Endodermal cell (in vitro differentiated cells): Measurements from ENCODE around the gene APBA2. TPM values are rescaled to one million over a fixed set of nuclear protein-coding genes. Genes with fewer than 3 reads are reported as not detected.

Experiments used
- DNase-seq: peaks from one replicate; pipeline ENCODE4 v3.0.0-alpha.2; 2017
- H3K27ac ChIP-seq: 2 replicates; pipeline ENCODE4 v1.5.1; 2013; ENCODE audit warnings: mild to moderate bottlenecking, low read depth, low read length, moderate library complexity
- H3K27me3 ChIP-seq: 2 replicates; pipeline ENCODE4 v1.6.1; 2013; ENCODE audit warnings: mild to moderate bottlenecking, low read length, moderate library complexity; ENCODE audit not compliant: insufficient read depth, control insufficient read depth, poor library complexity, severe bottlenecking
- H3K36me3 ChIP-seq: 2 replicates; pipeline ENCODE4 v1.7.0; 2013; ENCODE audit warnings: mild to moderate bottlenecking, low read length, moderate library complexity; ENCODE audit not compliant: control insufficient read depth, insufficient read depth
- H3K4me1 ChIP-seq: one replicate; pipeline ENCODE4 v1.7.0; 2013; ENCODE audit warnings: low read length; ENCODE audit not compliant: control insufficient read depth, insufficient read depth
- H3K4me3 ChIP-seq: 2 replicates; pipeline ENCODE4 v1.5.1; 2013; ENCODE audit warnings: mild to moderate bottlenecking, low read length, moderate library complexity
- H3K9ac ChIP-seq: 2 replicates; pipeline ENCODE4 v1.6.1; 2013; ENCODE audit warnings: mild to moderate bottlenecking, low read length, moderate library complexity; ENCODE audit not compliant: poor library complexity, severe bottlenecking; ENCODE audit errors: extremely low read depth
- H3K9me3 ChIP-seq: 2 replicates; pipeline ENCODE4 v1.6.1; 2013; ENCODE audit warnings: mild to moderate bottlenecking, low read length, moderate library complexity; ENCODE audit not compliant: control insufficient read depth
- H3K27ac Mint-ChIP-seq: 2 replicates; pipeline ENCODE4 v1.8.0; 2020; ENCODE audit warnings: mixed read lengths
- H3K27me3 Mint-ChIP-seq: 2 replicates; pipeline ENCODE4 v1.8.0; 2021; ENCODE audit warnings: mild to moderate bottlenecking, mixed read lengths; ENCODE audit not compliant: insufficient read depth
- H3K36me3 Mint-ChIP-seq: 2 replicates; pipeline ENCODE4 v1.8.0; 2020; ENCODE audit warnings: low read depth, mixed read lengths
- H3K4me1 Mint-ChIP-seq: 2 replicates; pipeline ENCODE4 v1.8.0; 2020; ENCODE audit warnings: mixed read lengths
- H3K4me3 Mint-ChIP-seq: 2 replicates; pipeline ENCODE4 v1.8.0; 2020; ENCODE audit warnings: mild to moderate bottlenecking, moderate library complexity, mixed read lengths
- H3K9me3 Mint-ChIP-seq: 2 replicates; pipeline ENCODE4 v1.8.0; 2020; ENCODE audit warnings: mild to moderate bottlenecking, mixed read lengths
- WGBS, 2 experiments: methylation state at CpG; one replicate each; pipeline versions ENCODE4 v1.1.5 to v1.1.7; 2013; ENCODE audit warnings: missing lambda C conversion rate in 2 of 2, mixed read lengths in 1 of 2; ENCODE audit not compliant: insufficient coverage in 1 of 2, insufficient read length in 1 of 2; 5-methylcytosine and 5-hydroxymethylcytosine counted together
- total RNA-seq, 2 donors: library from RNA; stranded (reverse); fragmentation: NEBNext Ultra II Directional in 1 of 2; extraction: Animal tissue kit (Norgen Biotek cat#: 25700) in 1 of 2; gene quantifications; 2 replicates in 1 of 2; 3 replicates in 1 of 2; pipeline ENCODE4 v1.2.1, GENCODE V29; 2021
- TF ChIP-seq, protein P1 (sequence below): fragments of 200-600 bp; sonication (generic); conservative IDR thresholded peaks from 2 replicates; pipeline ENCODE4 v1.5.0; 2021; ENCODE audit warnings: antibody characterized with exemption, mild to moderate bottlenecking

Gene APBA2
- total RNA-seq, 2 donors from 2014 or later = 27.1 to 27.3 TPM

DNA sequence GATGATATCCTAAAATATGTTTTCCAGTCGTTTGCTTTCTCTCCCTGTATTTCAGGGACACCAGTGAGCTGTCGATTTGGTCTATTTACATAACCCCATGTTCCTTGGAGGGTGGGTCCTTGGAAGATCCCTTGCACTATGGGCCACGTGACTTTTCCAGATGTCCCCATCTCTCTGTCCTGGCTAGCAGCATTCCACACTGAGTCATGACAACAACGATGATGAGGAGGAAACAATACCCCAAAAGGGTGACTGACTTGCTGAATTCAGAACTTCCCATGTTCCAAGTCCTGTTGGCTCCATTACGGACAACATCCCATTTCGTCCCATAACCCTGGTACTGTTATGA is 249.5 kb downstream of the APBA2 start:
- Mint-ChIP-seq H3K9me3 (no peaks in the 10 kb centered on the region), H3K27me3 (no peaks in the 10 kb centered on the region), H3K36me3 (no peaks in the 10 kb centered on the region), H3K27ac (no peak overlapping the region), H3K4me3 (no peak overlapping the region), H3K4me1 (peaks cover 34% of the 10 kb centered on the region)
- Histone ChIP-seq H3K27me3 (no peaks in the 10 kb centered on the region), H3K4me1 (no peaks in the 10 kb centered on the region), H3K27ac (no peak overlapping the region), H3K36me3 (no peaks in the 10 kb centered on the region), H3K9ac (no peak overlapping the region), H3K4me3 (no peak overlapping the region), H3K9me3 (no peaks in the 10 kb centered on the region)
- TF ChIP-seq, protein P1, sequence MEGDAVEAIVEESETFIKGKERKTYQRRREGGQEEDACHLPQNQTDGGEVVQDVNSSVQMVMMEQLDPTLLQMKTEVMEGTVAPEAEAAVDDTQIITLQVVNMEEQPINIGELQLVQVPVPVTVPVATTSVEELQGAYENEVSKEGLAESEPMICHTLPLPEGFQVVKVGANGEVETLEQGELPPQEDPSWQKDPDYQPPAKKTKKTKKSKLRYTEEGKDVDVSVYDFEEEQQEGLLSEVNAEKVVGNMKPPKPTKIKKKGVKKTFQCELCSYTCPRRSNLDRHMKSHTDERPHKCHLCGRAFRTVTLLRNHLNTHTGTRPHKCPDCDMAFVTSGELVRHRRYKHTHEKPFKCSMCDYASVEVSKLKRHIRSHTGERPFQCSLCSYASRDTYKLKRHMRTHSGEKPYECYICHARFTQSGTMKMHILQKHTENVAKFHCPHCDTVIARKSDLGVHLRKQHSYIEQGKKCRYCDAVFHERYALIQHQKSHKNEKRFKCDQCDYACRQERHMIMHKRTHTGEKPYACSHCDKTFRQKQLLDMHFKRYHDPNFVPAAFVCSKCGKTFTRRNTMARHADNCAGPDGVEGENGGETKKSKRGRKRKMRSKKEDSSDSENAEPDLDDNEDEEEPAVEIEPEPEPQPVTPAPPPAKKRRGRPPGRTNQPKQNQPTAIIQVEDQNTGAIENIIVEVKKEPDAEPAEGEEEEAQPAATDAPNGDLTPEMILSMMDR = no peak
- no peak for DNase-seq
- WGBS, 2 experiments = 89 to 90% methylated on average over 6 of the region's 6 CpGs

DNA sequence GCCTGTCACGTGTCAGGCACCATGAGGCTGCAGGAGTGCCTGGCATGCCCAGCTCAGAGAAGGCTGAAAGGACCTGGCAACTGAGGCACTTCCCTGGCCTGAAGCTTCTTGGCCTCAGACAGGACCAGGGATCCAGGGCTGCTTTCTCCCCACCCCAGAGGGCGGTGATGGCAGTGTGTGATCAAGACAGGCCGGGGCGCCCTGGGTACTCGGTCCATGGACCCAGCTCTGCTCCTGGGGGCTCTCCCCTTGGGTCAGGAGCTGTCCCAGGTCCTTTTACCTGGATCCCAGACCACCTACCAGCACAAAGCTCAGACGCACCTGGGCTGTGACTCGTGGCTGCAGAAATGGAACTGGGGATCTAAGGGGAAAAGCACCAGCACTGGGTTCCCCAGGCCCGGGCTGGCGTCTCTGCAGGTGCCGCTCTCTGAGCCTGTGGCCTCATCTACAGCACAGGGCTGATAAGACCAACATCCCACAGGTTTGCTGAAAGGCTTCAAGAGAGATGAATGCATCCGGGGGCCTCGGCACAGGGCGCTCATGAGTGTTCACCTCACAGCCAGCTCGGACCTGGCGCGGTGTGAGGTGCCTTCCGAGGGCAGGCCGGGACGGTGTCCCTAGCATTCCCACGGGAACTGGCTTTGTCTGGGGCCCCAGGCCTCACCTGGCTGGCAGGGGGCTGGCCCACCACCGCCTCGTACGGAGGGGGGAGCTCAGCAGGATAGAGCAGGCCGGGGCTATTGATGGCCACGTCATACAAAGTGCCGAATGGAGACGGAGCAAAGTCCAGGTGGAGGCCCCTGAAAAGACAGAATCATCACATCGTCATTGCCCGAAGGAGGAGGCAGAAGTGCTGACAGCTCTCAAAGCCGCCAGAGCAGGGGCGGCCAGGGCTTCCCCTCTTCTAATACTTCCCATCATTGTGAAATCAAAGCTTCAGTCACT is 250.2 kb downstream of the APBA2 start:
- DNase-seq = peak; percentile 41

DNA sequence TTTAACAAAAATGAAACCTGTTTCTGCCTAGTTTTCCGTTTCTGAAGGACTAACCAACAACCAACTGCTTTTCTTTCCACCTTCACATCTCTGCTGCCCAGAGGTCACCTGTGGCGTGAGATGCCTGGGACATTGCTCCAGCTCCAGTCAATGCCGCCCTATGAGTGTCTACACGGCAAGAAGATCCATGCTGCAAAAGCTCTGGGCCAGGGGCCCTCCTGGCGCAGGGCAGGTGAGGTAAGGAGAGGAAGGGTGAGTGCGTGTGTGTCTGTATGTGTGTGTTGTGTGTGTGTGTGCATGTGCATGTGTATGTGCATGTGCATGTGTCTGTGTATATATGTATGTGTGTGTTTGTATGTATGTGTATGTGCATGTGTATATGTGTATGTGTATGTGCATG is 252.5 kb downstream of the APBA2 start:
- no peaks in the 10 kb centered on the region for H3K9me3 Mint-ChIP-seq
- no peaks in the 10 kb centered on the region for H3K36me3 ChIP-seq

More for the DNA sequence above, 250.2 kb downstream of the APBA2 start:
- TF ChIP-seq, protein P1 = no peak
- Histone ChIP-seq H3K9me3 (no peaks in the 10 kb centered on the region), H3K27ac (no peak overlapping the region), H3K4me1 (peaks cover 4% of the 10 kb centered on the region), H3K4me3 (no peak overlapping the region), H3K9ac (no peak overlapping the region), H3K36me3 (no peaks in the 10 kb centered on the region), H3K27me3 (no peaks in the 10 kb centered on the region)
- Mint-ChIP-seq H3K27me3 (no peaks in the 10 kb centered on the region), H3K4me3 (no peak overlapping the region), H3K9me3 (no peaks in the 10 kb centered on the region), H3K4me1 (peaks cover 36% of the 10 kb centered on the region), H3K27ac (no peak overlapping the region), H3K36me3 (no peaks in the 10 kb centered on the region)
- 91 to 97% methylated on average over 18 to 31 of the region's 31 CpGs for WGBS, 2 experiments

More for the DNA sequence above, 252.5 kb downstream of the APBA2 start:
- Mint-ChIP-seq H3K27me3 (no peaks in the 10 kb centered on the region), H3K4me3 (no peak overlapping the region), H3K4me1 (peaks cover 37% of the 10 kb centered on the region), H3K27ac (no peak overlapping the region), H3K36me3 (no peaks in the 10 kb centered on the region)
- Histone ChIP-seq H3K27me3 (no peaks in the 10 kb centered on the region), H3K9ac (no peak overlapping the region), H3K9me3 (no peaks in the 10 kb centered on the region), H3K27ac (no peak overlapping the region), H3K4me1 (peaks cover 8% of the 10 kb centered on the region), H3K4me3 (no peak overlapping the region)
- WGBS, 2 experiments = 92 to 93% methylated on average over 4 to 6 of the region's 6 CpGs
- TF ChIP-seq, protein P1 = no peak
- DNase-seq = no peak
